8988T (cell line): Measurements from ENCODE around the gene VAPB.

Experiments
- DNase-seq: peaks from one replicate; pipeline ENCODE4 v3.0.0; 2011

Gene VAPB

DNA sequence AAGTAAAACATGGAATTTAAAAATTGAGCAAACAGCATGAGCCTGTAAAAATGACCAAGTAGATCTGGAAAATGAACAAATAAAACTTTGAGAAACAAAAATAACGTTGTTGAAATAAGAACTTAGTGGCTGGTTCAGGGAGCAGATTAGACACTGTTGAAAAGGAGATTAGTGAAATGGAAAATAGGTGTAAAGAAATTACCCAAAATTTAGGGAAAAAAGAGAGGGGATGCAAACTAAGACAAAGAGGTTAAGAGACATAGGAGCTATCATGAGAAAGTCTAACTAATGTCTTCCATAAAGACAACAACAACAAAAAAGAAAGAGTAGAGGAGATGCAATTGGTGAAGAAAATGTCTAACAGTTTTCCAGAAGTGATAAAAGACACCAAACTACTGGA, 97.2 kb downstream of the VAPB start:
- no peak for DNase-seq

DNA sequence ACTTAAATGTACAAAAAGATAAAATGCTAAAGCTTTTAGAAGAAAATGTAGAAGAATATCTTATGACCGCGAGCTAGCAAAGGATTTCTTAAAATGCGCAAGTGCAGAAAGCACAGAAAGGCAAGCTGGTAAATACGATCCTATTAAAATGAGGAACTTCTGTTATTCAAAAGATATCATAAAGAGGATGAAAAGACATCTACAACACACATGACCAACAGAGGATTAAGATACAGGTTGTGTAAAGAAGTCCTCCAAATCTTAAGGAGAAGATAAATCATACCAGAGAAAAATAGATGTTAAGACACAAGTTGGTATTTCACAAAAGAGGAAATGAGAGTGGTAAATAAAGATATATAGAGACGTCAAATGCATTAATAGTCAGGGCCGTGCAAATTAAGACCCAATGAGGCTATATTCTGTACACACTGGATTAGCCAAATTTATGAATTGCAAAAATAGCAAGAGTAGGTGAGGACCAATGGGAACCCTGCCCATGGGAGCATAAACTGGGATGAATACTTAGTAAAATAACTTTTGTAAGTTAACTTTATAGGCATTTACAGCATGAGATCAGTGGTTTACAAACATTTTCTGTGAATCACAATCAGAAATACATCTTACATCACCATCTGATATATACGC, 103.2 kb downstream of the VAPB start:
- DNase-seq = no peak

DNA sequence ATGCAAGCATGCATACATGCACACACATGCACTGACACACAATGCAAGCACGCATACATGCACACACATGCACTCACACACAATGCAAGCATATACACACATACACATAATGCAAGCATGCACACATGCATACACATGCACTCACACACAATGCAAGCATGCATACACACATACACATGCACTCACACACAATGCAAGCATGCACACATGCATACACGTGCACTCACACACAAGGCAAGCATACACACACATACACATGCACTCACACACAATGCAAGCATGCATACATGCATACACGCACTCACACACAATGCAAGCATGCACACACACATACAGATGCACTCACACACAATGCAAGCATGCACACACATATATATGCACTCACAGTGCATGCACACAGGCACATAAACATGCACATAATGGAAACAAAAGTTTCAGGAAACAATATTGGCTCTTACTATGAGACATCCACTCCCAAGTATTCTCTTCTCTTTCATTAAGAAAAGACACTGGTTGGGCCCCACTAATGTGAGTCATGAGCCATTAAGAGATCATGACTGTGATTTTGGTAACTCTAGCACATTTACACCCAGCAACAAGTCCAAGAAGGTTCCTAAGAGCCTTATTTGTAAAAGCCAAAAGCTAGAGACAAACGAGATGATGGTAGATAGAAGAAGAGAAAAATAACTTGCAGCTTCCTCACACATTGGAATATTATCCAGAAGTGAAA, 103.9 kb downstream of the VAPB start:
- DNase-seq = no peak

DNA sequence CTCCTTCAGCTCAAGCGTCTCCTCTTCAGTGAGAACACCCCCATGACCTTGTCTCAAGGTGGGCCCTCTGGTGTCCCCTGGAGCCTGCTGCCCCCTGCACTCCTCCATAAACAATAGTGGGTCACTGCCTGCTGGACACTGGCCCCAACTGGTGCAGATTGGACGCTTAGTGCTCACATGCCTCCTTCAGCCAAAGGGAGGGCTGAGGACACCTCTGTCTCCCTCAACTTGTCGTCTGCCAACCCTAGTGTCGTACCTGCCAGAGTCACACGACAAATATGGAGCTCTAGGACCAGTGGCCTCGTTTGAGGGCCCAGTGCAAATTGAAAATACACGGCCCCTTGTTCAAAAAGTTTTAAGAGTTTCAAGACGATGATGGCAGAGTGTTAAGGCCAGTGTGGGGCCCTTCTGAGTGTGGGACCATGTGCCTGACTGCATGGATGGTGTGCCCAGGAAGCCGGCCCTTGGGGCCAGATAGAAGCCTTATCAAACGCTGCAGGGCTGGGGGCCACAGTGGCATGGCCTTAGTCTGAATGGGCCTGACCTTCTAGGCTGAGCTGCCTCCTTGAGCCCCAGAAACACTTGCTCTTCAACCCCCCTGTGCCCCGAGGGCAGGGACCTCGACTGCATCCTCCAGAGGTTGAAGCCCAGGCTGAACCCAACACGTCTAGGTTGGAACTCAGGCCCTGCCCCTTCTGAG, 106.0 kb downstream of the VAPB start:
- DNase-seq = no peak

DNA sequence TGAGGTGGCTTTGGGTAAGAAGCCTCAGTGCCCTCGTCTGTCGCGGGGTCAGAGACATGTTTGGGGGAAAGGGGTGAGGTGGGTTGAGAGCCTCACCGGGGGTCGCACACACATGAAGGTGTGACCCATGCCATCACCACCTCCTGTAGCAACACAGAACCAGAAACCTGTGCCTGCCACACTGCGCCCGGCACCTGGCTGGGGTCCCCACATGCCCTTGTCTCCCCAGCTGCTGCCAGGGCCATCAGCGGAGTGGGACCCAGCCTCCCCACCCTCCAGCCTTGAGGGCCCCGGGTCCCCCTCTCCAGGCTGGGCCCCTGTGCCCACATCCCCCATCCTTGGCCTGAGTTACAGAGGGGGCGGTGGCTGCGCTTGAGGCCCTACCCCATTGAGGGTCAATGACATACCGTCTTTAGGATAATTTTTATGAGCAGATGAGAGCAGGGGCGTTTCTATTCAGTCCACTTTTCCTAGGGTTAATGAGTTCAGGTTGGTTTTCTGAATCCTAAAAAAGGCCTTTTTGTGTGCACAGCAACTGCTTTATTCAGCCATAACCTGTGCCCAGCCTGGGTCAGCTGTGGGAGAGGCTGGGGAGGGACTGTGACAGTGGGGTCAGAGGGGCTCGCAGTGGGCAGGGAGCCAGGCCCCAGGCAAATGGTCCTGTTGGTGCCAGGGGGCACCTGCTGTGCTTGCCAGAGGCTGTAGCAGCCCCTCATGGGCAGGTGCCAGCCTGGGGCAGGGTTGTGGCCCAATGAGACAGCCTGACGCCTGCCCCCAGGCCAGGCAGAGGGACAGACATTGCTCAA, 106.8 kb downstream of the VAPB start:
- DNase-seq = no peak

DNA sequence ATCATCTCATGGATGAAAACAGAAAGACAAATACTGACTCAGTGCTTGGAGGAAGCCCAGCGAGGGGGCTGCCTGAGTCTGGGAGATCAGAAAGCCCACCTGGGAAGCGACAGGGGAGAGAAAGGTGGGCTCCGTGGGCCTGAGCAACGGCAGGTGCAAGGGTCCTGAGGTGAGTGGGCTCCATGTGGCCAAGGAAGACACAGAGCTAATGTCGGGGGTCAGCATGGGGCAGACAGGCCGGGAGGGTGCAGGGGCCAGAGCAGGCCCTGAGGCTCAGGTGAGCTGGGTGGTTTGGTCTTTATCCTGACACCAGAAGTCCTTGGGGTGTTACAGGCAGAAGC, 107.4 kb downstream of the VAPB start:
- DNase-seq = no peak

DNA sequence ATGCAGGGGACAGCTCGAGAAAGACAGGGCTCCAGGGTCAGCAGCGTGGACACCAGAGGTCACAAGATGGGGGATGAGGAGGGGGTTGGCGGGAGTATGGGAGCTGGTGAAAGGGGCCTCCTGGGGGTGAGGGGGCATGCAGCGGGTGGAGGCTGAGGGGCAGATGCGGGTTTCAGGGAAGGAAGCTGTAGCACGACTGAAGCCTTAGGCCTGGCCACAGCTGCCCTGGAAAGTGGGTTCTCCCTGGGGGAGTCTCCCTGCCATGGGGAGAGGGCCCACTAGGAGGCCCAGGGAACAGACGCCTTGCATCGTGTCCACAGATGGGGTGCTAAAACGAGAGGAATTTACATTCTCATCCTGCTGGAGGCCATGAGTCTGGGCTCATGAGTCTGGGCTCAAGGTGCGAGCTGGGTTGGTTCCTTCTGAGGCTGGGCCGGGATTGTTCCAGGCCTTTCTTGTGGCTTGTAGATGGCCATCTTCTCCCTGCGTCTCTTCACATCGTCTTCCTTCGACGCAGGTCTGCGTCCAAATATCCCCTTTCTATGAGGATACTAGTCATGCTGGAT, 108.1 kb downstream of the VAPB start:
- no peak for DNase-seq

DNA sequence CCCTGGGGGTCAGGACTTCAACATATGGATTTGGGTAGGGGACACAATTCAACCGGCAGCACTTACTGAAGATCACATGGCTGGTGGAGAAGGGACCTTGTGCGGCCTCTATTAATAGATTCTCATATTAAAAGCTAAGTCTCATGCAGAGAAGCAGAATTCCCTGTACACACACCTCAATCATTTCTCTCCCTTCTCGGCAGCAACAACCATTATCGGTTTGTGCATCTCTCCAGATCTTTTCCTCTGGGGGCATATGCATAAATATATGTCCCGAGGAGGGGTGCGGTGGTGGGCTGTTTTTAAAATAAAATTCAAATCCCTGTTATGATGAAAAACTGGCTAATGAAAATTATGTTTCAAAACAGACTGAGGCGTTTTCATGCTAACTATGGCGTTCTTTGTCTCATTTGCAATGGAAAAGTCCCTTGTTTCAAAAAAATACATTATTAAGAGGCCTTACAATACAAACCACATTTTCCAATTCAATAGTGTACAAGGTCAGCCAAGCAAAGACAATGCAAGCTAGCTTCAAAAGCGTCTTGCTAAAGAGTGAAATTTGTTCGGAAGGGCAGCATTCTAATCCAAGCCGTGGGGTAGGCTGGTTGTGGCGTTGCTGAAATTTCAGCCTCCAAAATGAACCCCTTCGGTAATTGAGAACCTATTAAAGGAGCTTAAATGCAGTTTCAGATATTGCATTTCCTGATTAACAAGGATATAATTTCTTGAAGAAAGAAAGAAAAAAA, 108.9 kb downstream of the VAPB start:
- no peak for DNase-seq

DNA sequence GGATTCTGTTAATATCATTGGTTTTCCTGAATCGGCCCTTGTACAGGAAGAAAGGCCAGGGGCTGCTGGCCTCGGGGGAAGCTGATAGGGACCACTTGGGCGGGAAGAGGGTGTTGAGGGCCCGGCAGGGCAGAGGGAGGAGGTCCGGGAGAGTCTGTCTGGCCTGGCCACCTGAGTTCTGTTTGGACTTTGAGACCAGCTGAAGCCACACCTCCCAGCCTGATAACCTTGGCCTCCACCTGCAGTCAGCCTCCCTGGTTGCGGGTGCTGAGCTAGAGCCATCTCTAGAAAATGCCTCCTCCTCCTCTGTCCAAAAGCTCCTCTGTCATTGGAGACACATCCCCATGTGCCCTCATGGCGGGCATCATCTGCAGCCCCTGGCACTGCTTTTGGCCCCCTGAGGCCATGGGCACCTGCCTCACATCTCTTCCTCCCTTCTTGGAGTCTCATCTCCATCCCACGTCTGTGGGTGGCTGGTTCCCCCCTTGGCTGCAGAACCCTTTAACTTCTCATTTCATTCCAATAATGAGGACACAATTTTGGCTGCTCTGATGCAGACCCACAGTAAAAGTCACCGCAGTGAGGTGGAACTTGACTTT, 109.5 kb downstream of the VAPB start:
- no peak for DNase-seq

DNA sequence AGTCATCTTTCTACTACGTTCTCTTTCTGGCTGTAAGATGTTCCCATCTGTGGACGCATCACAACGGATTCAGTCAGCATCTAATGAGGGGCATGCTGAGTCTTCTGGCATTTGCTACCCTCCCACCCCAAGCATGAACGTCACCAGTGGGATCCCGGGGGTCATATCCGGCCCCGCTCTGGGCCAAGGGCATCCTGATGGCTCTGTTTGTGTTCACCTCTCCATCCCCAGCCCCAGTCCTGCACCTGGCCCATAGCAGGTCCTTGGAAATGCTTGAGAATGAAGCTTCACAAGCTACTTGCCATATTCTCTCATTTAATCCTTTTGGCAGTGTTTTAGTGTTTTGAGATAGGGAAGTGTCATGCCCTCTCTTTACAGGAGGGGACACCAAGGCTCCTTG, 111.2 kb downstream of the VAPB start:
- no peak for DNase-seq
